Muscle of arm (tissue), 12 donors: ENCODE results near the gene DTWD2. TPM values are rescaled to one million over a fixed set of nuclear protein-coding genes. Genes with fewer than 3 reads are reported as not detected.
"Not testable (repeated sequence)": the region's sequence is repeated elsewhere in the genome, so short reads cannot be mapped to it uniquely, and the experiment has no call there.

ENCODE experiments used
- DNase-seq: peaks from one replicate; pipeline ENCODE4 v3.0.0-alpha.2; 2013
- polyA plus RNA-seq, 12 donors: library from polyadenylated mRNA; unstranded; fragments of 120-200 nt; gene quantifications; one replicate each; pipeline ENCODE4 v1.2.1, GENCODE V29; 2013; ENCODE audit not compliant: insufficient read length in 12 of 12

DTWD2 gene
- polyA plus RNA-seq, 12 donors, result 5.7 to 15.5 (median 7.7) TPM; not detected in 1

GRCh38 chr5:119009131-119009530 is 20.8 kb upstream of the DTWD2 start:
- no peak for DNase-seq

- DNase-seq, result no peak
These were observed 11.3 kb upstream of the DTWD2 start for GRCh38 chr5:118999696-119000095.

GRCh38 chr5:118998861-118999260 is 10.5 kb upstream of the DTWD2 start:
- not testable (repeated sequence) for DNase-seq

GRCh38 chr5:118996098-118996497 is 7.8 kb upstream of the DTWD2 start:
- DNase-seq, result no peak

DNA sequence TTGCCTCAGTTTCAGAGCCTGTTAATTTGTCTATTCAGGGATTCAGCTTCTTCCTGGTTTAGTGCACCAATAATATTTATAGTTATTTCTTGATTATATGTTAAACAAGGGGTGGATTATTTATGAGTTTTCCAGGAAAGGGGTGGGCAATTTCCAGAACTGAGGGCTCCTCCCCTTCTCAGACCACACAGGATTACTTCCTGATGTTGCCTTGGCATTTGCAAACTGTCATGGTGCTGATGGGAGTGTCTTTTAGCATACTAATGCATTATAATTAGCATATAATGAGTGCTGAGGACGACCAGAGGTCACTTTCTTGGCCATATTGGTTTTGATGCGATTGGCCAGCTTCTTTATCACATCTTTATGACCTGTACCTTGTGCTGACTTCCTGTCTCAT is 6.2 kb upstream of the DTWD2 start:
- no peak for DNase-seq

DNA sequence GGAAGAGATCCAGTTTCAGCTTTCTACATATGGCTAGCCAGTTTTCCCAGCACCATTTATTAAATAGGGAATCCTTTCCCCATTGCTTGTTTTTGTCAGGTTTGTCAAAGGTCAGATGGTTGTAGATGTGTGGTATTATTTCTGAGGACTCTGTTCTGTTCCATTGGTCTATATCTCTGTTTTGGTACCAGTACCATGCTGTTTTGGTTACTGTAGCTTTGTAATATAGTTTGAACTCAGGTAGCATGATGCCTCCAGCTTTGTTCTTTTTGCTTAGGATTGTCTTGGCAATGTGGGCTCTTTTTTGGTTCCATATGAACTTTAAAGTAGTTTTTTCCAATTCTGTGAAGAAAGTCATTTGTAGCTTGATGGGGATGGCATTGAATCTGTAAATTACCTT is 4.8 kb upstream of the DTWD2 start:
- DNase-seq, result not testable (repeated sequence)

DNA sequence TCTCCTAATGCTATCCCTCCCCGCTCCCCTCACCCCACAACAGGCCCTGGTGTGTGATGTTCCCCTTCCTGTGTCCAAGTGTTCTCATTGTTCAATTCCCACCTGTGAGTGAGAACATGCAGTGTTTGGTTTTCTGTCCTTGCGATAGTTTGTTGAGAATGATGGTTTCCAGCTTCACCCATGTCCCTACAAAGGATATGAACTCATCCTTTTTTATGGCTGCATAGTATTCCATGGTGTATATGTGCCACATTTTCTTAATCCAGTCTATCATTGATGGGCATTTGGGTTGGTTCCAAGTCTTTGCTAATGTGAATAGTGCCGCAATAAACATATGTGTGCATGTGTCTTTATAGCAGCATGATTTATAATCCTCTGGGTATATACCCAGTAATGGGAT is 3.7 kb upstream of the DTWD2 start:
- DNase-seq, result not testable (repeated sequence)

DNA sequence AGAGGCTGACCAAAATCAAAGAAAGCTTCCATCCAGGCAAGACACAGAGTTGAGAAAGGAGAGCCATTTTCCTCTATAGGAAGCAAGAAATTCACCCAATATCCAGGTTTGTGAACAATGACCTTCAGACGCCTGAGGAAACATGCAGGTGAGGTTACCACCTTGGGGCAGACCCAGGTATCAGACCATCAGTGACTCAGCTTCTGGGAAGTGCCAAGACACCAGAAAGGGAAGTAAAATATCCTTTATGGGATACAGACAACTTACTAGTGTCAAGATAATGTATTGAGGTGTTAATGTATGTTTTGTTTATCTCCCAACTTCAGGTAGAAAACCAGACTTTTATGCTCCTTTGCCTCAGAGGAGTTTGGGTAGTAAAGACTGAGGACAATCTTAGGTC is 2.2 kb upstream of the DTWD2 start:
- DNase-seq, result no peak

- DNase-seq, result no peak
These were observed 1.5 kb upstream of the DTWD2 start for GRCh38 chr5:118989816-118990215.

GRCh38 chr5:118988866-118989180 is 476 bp upstream of the DTWD2 start:
- no peak for DNase-seq

- no peak for DNase-seq
These were observed 3.7 kb downstream of the DTWD2 start for GRCh38 chr5:118984602-118985001.

DNA sequence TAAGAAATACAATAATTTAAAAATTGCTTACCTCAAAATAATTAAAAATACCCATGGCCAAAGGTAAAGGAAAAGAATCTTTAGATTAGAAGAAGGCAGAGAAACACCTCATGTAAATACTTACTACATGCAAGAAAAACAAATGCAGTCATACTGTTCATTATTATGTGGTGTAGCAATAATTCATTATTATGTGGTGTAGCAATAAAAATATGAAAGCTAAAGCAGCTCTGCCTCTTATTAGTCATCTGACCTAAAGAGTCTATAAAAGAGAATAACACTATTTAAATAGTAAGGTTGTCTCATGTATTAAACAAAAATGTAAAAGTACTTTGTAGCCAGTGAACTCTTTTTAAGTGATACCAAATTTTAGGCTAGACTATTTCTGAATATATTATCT is 6.6 kb downstream of the DTWD2 start:
- DNase-seq, result no peak

GRCh38 chr5:118980438-118980837 is 7.9 kb downstream of the DTWD2 start:
- no peak for DNase-seq

DNA sequence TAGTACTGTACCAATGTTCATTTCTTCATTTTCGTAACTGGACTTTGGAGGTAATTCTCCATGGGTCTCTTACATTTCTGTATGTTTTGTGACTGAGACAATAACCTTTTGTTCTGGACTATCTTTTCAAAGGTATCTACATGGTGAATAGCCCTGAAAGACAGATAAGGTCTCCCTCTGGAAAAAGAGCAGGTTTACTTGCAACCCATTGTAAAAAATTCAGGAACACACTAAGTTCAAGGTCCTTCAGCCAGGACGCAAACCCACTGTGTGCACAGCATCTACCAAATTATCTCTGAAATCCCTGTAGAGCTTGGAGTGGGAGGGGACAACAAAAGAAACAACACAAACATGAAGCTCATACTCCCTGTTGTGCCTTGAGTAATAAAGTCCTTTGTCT is 8.3 kb downstream of the DTWD2 start:
- DNase-seq, result no peak

GRCh38 chr5:118973779-118974445 is 14.4 kb downstream of the DTWD2 start:
- DNase-seq, result not testable (repeated sequence)

DNA sequence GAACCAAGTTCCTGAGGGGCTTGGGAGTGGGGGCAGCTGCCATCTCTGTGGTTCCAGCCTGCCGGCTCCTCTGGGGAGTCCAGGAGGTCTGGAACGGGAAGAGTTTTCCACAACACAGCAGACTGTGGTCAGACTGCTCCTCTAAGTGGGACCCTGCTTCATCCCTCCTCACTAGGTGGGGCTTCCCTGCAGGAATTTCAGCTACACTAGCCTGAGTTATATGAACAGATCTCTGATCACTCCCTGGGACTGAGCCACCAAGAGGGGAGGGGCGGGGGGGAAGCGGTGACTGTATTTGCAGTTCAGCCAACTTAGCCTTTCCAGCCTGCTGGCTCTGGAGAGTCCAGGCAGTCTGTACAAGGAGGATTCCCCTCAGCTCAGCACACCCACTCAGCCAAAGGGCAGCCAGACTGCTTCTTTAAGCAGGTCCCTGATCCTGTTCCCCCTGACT is 19.4 kb downstream of the DTWD2 start:
- DNase-seq, result peak; percentile 54

- no peak for DNase-seq
These were observed 19.9 kb downstream of the DTWD2 start for GRCh38 chr5:118968406-118968911.

GRCh38 chr5:118967059-118967508 is 21.3 kb downstream of the DTWD2 start:
- no peak for DNase-seq

DNA sequence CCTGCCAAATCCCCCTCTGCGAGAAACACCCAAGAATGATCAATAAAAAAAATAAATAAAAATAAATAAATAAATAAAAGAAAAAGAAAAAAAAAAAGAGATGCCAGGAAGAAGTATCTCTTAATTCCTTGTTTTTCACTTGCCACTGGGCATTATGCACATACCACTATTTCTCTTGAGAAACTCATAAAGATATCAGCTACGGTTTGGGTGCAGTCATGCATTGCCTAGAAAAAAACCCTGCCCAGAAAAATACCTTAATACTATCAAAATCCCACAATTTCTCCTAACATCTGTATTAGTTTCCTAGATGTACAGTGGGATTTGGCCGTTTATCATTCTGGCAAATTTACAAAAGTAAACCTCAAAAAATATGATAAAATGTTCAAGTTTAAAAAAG is 22.5 kb downstream of the DTWD2 start:
- no peak for DNase-seq

- not testable (repeated sequence) for DNase-seq
These were observed 23.4 kb downstream of the DTWD2 start for GRCh38 chr5:118964970-118965369.

GRCh38 chr5:118964388-118964787 is 24.0 kb downstream of the DTWD2 start:
- DNase-seq, result not testable (repeated sequence)

- no peak for DNase-seq
These were observed 25.2 kb downstream of the DTWD2 start for GRCh38 chr5:118963169-118963568.

- no peak for DNase-seq
These were observed 27.8 kb downstream of the DTWD2 start for GRCh38 chr5:118960557-118960956.

DNA sequence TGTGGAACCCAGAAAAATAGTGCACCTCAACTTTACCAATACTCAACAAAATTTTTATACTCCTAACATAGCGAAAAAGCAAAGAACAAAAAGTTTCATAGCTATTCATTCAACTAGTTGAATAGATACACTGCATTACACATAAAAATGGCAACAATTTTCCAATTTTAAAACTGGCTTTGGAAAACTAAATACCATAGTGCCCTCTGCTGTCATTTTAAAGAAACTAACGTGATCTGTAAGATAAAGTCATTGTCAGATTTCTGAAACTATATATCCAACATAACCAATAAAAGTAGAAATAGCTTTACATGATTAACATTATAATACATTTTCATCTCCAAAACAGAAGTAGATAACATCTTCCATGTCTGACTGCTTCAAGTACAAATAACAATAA is 31.6 kb downstream of the DTWD2 start:
- DNase-seq, result peak; percentile 21
